ENCODE measurements around the gene ALDH1A1. TPM values are rescaled to one million over a fixed set of nuclear protein-coding genes. Genes with fewer than 3 reads are reported as not detected.

Gene ALDH1A1
- total and polyA plus RNA-seq, 2 donors from 2014 or later: 191 to 295 TPM

- Histone ChIP-seq H3K4me3 (ENCODE audit: low read length in 3 of 3) (no peak overlapping the region), H3K27me3 (ENCODE audit: control insufficient read depth, insufficient read depth, low read length) (no peaks in the 10 kb centered on the region), H3K36me3 (ENCODE audit: control insufficient read depth in 2 of 3, insufficient read depth in 3 of 3, low read length in 3 of 3) (peaks cover 0 to 13% (median 3%) of the 10 kb centered on the region in 3 donors), H3K9me3 (ENCODE audit: control insufficient read depth in 2 of 3, insufficient read depth in 1 of 3, low read length in 3 of 3) (no peaks in the 10 kb centered on the region), H3K4me1 (ENCODE audit: control insufficient read depth in 2 of 3, insufficient read depth in 2 of 3, low read depth in 1 of 3, low read length in 3 of 3) (peaks cover 0 to 16% (median 2%) of the 10 kb centered on the region in 3 donors), H3K9ac (ENCODE audit: low read length in 3 of 3) (no peak overlapping the region), H3K27ac (ENCODE audit: low read depth in 2 of 2, low read length in 2 of 2) (no peak overlapping the region)
- intact Hi-C loops (cut with DNase I): no loop called here
- no peak for DNase-seq
- TF ChIP-seq, protein P1, sequence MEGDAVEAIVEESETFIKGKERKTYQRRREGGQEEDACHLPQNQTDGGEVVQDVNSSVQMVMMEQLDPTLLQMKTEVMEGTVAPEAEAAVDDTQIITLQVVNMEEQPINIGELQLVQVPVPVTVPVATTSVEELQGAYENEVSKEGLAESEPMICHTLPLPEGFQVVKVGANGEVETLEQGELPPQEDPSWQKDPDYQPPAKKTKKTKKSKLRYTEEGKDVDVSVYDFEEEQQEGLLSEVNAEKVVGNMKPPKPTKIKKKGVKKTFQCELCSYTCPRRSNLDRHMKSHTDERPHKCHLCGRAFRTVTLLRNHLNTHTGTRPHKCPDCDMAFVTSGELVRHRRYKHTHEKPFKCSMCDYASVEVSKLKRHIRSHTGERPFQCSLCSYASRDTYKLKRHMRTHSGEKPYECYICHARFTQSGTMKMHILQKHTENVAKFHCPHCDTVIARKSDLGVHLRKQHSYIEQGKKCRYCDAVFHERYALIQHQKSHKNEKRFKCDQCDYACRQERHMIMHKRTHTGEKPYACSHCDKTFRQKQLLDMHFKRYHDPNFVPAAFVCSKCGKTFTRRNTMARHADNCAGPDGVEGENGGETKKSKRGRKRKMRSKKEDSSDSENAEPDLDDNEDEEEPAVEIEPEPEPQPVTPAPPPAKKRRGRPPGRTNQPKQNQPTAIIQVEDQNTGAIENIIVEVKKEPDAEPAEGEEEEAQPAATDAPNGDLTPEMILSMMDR (IDR thresholded peaks at IDR 0.05; ENCODE audit: borderline replicate concordance, extremely low read depth, insufficient read depth): no peak
- FAIRE-seq: no peak
Measured at GRCh38 chr9:72931437-72931836, 21.4 kb downstream of the ALDH1A1 start.

DNA sequence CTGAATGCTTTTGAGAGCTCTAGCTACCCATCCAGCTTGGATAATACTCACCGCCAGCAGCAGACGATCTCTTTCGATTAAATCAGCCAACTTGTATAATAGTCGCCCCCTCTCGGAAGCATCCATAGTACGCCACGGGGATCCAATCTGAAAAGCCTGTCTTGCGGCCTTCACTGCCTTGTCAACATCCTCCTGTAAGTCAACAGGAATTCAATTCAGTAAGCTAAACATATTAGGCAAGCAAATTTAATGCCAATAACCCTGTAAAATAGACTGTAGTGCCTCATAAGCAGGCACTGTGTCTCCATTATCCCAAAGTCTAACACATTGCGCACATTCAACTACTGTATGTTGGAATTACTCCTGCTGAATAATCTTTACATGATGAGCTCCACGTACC, 22.0 kb downstream of the ALDH1A1 start:
- peaks cover 0 to 10% (median 2%) of the 10 kb centered on the region in 3 donors for H3K4me1 ChIP-seq (ENCODE audit: control insufficient read depth in 2 of 3, insufficient read depth in 2 of 3, low read depth in 1 of 3, low read length in 3 of 3)
- no peak for FAIRE-seq
- intact Hi-C loops (cut with DNase I): no loop called here

GRCh38 chr9:72929542-72929941, 23.3 kb downstream of the ALDH1A1 start:
- Histone ChIP-seq H3K27me3 (ENCODE audit: control insufficient read depth, insufficient read depth, low read length) (no peaks in the 10 kb centered on the region), H3K4me3 (ENCODE audit: low read length in 3 of 3) (no peak overlapping the region), H3K9me3 (ENCODE audit: control insufficient read depth in 2 of 3, insufficient read depth in 1 of 3, low read length in 3 of 3) (no peaks in the 10 kb centered on the region), H3K9ac (ENCODE audit: low read length in 3 of 3) (no peak overlapping the region), H3K36me3 (ENCODE audit: control insufficient read depth in 2 of 3, insufficient read depth in 3 of 3, low read length in 3 of 3) (peaks cover 0 to 18% (median 3%) of the 10 kb centered on the region in 3 donors), H3K27ac (ENCODE audit: low read depth in 2 of 2, low read length in 2 of 2) (no peak overlapping the region), H3K4me1 (ENCODE audit: control insufficient read depth in 2 of 3, insufficient read depth in 2 of 3, low read depth in 1 of 3, low read length in 3 of 3) (peaks cover 0 to 8% (median 2%) of the 10 kb centered on the region in 3 donors)
- DNase-seq (no peak), FAIRE-seq (no peak)
- intact Hi-C loops (cut with DNase I): no loop called here
- TF ChIP-seq, protein P1 (IDR thresholded peaks at IDR 0.05; ENCODE audit: borderline replicate concordance, extremely low read depth, insufficient read depth): no peak

More for the DNA sequence above, 22.0 kb downstream of the ALDH1A1 start:
- TF ChIP-seq, protein P1 (IDR thresholded peaks at IDR 0.05; ENCODE audit: borderline replicate concordance, extremely low read depth, insufficient read depth): no peak
- H3K9me3 ChIP-seq (ENCODE audit: control insufficient read depth in 2 of 3, insufficient read depth in 1 of 3, low read length in 3 of 3): no peaks in the 10 kb centered on the region
- no peaks in the 10 kb centered on the region for H3K27me3 ChIP-seq (ENCODE audit: control insufficient read depth, insufficient read depth, low read length)
- no peak overlapping the region for H3K9ac ChIP-seq (ENCODE audit: low read length in 3 of 3)
- DNase-seq: no peak
- H3K27ac ChIP-seq (ENCODE audit: low read depth in 2 of 2, low read length in 2 of 2): no peak overlapping the region
- peaks cover 0 to 18% (median 3%) of the 10 kb centered on the region in 3 donors for H3K36me3 ChIP-seq (ENCODE audit: control insufficient read depth in 2 of 3, insufficient read depth in 3 of 3, low read length in 3 of 3)
- no peak overlapping the region for H3K4me3 ChIP-seq (ENCODE audit: low read length in 3 of 3)

DNA sequence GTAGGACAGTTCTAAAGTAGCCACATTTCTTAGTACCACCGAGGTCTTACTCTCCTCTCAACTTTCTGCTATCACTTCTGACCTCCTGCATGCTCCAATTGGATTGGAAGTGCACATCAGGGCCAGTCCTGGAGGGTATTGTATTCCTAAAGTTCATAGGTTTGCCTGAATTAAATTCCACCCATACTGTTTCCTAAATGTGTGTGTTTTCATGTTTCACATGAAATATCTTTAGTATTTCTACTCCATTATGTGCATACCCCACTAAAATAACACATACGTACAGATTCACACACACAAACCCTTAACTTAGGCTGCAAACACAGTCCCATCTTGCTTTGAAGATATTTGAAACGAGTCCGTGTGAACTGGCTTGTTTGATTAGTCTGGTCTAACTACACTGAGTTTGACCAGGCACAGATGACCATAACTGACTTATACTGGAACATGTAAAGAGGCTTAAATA, 24.8 kb downstream of the ALDH1A1 start:
- FAIRE-seq (no peak), DNase-seq (no peak)
- Histone ChIP-seq H3K4me1 (ENCODE audit: control insufficient read depth in 2 of 3, insufficient read depth in 2 of 3, low read depth in 1 of 3, low read length in 3 of 3) (peaks cover 0 to 2% (median 0%) of the 10 kb centered on the region in 3 donors), H3K4me3 (ENCODE audit: low read length in 3 of 3) (no peak overlapping the region), H3K27ac (ENCODE audit: low read depth in 2 of 2, low read length in 2 of 2) (no peak overlapping the region), H3K9me3 (ENCODE audit: control insufficient read depth in 2 of 3, insufficient read depth in 1 of 3, low read length in 3 of 3) (no peaks in the 10 kb centered on the region), H3K36me3 (ENCODE audit: control insufficient read depth in 2 of 3, insufficient read depth in 3 of 3, low read length in 3 of 3) (peaks cover 0 to 18% (median 6%) of the 10 kb centered on the region in 3 donors), H3K27me3 (ENCODE audit: control insufficient read depth, insufficient read depth, low read length) (no peaks in the 10 kb centered on the region), H3K9ac (ENCODE audit: low read length in 3 of 3) (no peak overlapping the region)
- TF ChIP-seq, protein P1 (IDR thresholded peaks at IDR 0.05; ENCODE audit: borderline replicate concordance, extremely low read depth, insufficient read depth): no peak
- intact Hi-C loops (cut with DNase I): no loop called here
